Stimulated activated CD4-positive, alpha-beta T cell treated with anti-CD3 and anti-CD28 coated beads, Interleukin-15, amount 100 ng/mL, for 24 hours (primary cell): ENCODE data around the gene HUS1.
A peak's percentile ranks its signal among the peaks of the same experiment; 100 is the strongest.

Experiments used
- DNase-seq: peaks from one replicate; pipeline ENCODE4 v3.0.0-alpha.2; 2020

The HUS1 gene

GRCh38 chr7:47978790-47979144, 648 bp downstream of the HUS1 start:
- DNase-seq: no peak

GRCh38 chr7:47973739-47974138, 5.7 kb downstream of the HUS1 start:
- DNase-seq: peak; percentile 10

- no peak for DNase-seq
Observed at GRCh38 chr7:47970761-47971160, 8.7 kb downstream of the HUS1 start.

- DNase-seq: peak; percentile 71
Observed at GRCh38 chr7:47968847-47969774, 10.3 kb downstream of the HUS1 start.

- DNase-seq: no peak
Observed at GRCh38 chr7:47967708-47968107, 11.7 kb downstream of the HUS1 start.

- DNase-seq: no peak
Observed at GRCh38 chr7:47967123-47967522, 12.3 kb downstream of the HUS1 start.

- no peak for DNase-seq
Observed at GRCh38 chr7:47965456-47965855, 14.0 kb downstream of the HUS1 start.

- DNase-seq: no peak
Observed at GRCh38 chr7:47962262-47962661, 17.2 kb downstream of the HUS1 start.

GRCh38 chr7:47957156-47957555, 22.3 kb downstream of the HUS1 start:
- DNase-seq: no peak

- no peak for DNase-seq
Observed at GRCh38 chr7:47956220-47956619, 23.2 kb downstream of the HUS1 start.

GRCh38 chr7:47954231-47954911, 25.0 kb downstream of the HUS1 start:
- DNase-seq: no peak

GRCh38 chr7:47953822-47954221, 25.6 kb downstream of the HUS1 start:
- DNase-seq: no peak

- no peak for DNase-seq
Observed at GRCh38 chr7:47952224-47952623, 27.2 kb downstream of the HUS1 start.

- DNase-seq: no peak
Observed at GRCh38 chr7:47951374-47951773, 28.0 kb downstream of the HUS1 start.

- DNase-seq: no peak
Observed at GRCh38 chr7:47950714-47951113, 28.7 kb downstream of the HUS1 start.

GRCh38 chr7:47949703-47950102, 29.7 kb downstream of the HUS1 start:
- no peak for DNase-seq

- no peak for DNase-seq
Observed at GRCh38 chr7:47948141-47948790, 31.1 kb downstream of the HUS1 start, which contains the start of gene PKD1L1. Gene PKD1L1 (minus strand): TSS chr7:47948466. CDS start chr7:47948440, 26 bp downstream.

GRCh38 chr7:47947355-47947749, 32.1 kb downstream of the HUS1 start:
- DNase-seq: no peak

- no peak for DNase-seq
Observed at GRCh38 chr7:47946581-47947354, 32.6 kb downstream of the HUS1 start.

- peak; percentile 85 for DNase-seq
Observed at GRCh38 chr7:47945261-47946015, 34.0 kb downstream of the HUS1 start.

- DNase-seq: no peak
Observed at GRCh38 chr7:47944536-47945260, 34.7 kb downstream of the HUS1 start.
